ENCODE data around the gene HBZ.
"Not testable (repeated sequence)": the region's sequence is repeated elsewhere in the genome, so short reads cannot be mapped to it uniquely, and the experiment has no call there.

HBZ gene

DNA sequence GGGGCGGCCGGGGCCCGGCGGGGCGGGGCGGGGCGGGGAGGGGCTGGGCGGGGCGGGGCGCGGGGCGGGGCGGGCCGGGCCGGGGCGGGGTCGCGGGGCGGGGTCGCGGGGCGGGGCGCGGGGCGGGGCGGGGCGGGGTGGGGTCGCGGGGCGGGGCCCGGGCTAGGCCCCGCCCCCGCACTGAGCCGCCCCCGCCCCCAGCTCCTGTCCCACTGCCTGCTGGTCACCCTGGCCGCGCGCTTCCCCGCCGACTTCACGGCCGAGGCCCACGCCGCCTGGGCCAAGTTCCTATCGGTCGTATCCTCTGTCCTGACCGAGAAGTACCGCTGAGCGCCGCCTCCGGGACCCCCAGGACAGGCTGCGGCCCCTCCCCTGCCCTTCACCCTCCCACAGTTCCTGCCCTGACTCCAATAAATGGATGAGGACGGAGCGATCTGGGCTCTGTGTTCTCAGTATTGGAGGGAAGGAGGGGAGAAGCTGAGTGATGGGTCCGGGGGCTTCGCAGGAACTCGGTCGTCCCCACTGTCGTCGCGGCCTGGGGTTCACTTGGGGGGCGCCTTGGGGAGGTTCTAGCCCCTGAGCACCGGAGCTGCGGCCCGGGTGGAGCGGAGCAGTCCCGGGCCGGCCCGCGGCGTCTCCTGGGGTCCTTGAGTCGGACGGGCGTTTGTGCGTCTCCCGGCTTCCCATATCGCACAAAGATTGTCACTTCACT lies 12.5 kb downstream of the HBZ start:
- no peak for DNase-seq (ENCODE audit: low read depth in 3 of 3)

DNA sequence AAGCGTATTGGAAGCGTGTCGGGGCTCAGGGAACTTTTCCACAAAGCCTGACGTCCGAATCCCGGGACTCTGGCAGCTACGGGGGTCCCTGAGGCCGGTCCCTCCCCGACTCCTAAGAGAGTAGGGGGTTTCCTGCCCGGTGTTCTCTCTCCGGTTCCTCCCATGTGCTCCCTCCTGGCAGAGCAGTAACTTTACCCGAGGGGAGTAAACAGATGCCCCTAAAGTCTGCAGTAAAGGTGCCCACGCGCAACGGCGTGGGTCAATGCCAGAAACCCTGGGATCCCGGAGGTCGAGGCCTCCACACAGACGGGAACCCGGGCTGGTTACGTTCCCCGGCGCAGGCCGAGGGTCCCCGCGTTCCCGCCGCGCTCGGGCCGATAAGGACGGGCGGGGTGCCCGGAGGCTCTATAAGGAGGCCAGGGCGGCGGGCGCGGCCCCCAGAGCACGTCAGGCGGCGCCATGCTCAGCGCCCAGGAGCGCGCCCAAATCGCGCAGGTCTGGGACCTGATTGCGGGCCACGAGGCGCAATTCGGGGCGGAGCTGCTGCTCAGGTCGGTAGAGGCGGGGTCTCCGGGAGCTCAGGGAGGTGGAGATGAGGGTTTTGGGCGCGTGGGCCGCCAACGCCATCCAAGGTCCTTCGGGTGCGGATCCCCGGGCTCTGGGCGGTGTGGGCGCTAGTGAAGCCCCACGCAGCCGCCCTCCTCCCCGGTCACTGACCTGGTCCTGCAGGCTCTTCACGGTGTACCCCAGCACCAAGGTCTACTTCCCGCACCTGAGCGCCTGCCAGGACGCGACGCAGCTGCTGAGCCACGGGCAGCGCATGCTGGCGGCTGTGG lies 13.3 kb downstream of the HBZ start, which contains the start of gene HBM:
Gene HBM, plus strand, starts transcription at position 440 of the 836 bp plus-strand sequence. Its CDS starts 20 bp downstream, at position 460.
- no peak for DNase-seq (ENCODE audit: low read depth in 3 of 3)

DNA sequence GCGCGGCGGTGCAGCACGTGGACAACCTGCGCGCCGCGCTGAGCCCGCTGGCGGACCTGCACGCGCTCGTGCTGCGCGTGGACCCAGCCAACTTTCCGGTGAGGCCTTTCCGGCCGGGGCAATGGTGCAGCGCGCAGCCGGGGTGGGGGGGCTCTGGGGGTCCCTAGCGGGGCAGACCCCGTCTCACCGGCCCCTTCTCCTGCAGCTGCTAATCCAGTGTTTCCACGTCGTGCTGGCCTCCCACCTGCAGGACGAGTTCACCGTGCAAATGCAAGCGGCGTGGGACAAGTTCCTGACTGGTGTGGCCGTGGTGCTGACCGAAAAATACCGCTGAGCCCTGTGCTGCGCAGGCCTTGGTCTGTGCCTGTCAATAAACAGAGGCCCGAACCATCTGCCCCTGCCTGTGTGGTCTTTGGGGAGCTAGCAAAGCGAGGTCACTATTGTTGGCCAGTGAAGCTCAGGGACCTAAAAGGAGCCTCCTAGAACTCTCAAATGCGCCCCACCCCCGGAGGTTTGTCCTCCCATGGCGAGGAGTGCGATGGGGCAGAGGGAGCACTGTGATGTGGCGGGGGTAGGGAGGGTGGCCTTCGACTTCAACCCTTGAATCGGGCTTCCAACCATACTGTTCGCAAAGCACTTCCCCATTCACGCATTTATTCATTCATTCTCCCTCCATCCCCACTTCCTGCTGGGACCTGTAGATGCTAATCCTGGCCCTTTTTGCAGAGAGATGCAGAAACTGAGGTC lies 14.1 kb downstream of the HBZ start:
- no peak for DNase-seq (ENCODE audit: low read depth in 3 of 3)

- DNase-seq (ENCODE audit: low read depth in 3 of 3) = no peak
Measured at GRCh38 chr16:167122-167690, 14.8 kb downstream of the HBZ start.

GRCh38 chr16:168424-168823 lies 16.0 kb downstream of the HBZ start:
- no peak for DNase-seq (ENCODE audit: low read depth in 3 of 3)

DNA sequence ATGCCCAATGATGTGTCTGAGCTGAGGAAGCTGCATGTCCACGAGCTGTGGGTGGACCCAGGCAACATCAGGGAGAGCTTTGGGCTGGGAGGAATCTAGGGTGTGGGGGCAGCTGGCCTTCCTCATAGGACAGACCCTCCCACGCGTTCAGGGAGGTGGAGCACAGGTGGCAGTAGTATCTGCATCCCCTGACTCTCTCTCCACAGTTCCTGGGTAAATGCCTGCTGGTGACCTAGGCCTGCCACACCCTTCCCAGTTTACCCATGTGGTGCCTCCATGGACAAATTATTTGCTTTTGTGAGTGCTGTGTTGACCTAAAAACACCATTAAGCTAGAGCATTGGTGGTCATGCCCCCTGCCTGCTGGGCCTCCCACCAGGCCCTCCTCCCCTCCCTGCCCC lies 16.6 kb downstream of the HBZ start:
- no peak for DNase-seq (ENCODE audit: low read depth in 3 of 3)

DNA sequence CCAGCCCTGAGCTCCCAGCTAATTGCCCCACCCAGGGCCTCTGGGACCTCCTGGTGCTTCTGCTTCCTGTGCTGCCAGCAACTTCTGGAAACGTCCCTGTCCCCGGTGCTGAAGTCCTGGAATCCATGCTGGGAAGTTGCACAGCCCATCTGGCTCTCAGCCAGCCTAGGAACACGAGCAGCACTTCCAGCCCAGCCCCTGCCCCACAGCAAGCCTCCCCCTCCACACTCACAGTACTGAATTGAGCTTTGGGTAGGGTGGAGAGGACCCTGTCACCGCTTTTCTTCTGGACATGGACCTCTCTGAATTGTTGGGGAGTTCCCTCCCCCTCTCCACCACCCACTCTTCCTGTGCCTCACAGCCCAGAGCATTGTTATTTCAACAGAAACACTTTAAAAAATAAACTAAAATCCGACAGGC lies 17.7 kb downstream of the HBZ start:
- not testable (repeated sequence) for DNase-seq (ENCODE audit: low read depth in 3 of 3)

GRCh38 chr16:170788-171187 lies 18.3 kb downstream of the HBZ start:
- DNase-seq (ENCODE audit: low read depth in 3 of 3) = no peak

DNA sequence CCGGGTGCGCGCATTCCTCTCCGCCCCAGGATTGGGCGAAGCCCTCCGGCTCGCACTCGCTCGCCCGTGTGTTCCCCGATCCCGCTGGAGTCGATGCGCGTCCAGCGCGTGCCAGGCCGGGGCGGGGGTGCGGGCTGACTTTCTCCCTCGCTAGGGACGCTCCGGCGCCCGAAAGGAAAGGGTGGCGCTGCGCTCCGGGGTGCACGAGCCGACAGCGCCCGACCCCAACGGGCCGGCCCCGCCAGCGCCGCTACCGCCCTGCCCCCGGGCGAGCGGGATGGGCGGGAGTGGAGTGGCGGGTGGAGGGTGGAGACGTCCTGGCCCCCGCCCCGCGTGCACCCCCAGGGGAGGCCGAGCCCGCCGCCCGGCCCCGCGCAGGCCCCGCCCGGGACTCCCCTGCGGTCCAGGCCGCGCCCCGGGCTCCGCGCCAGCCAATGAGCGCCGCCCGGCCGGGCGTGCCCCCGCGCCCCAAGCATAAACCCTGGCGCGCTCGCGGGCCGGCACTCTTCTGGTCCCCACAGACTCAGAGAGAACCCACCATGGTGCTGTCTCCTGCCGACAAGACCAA lies 20.0 kb downstream of the HBZ start, which contains the start of gene HBA2:
Gene HBA2, plus strand, starts transcription at position 503 of the 568 bp plus-strand sequence. Its CDS starts 37 bp downstream, at position 540.
- not testable (repeated sequence) for DNase-seq (ENCODE audit: low read depth in 3 of 3)

- not testable (repeated sequence) for DNase-seq (ENCODE audit: low read depth in 3 of 3)
Measured at GRCh38 chr16:173211-173854, 20.9 kb downstream of the HBZ start.

GRCh38 chr16:173928-174769 lies 21.7 kb downstream of the HBZ start:
- DNase-seq (ENCODE audit: low read depth in 3 of 3) = not testable (repeated sequence)

DNA sequence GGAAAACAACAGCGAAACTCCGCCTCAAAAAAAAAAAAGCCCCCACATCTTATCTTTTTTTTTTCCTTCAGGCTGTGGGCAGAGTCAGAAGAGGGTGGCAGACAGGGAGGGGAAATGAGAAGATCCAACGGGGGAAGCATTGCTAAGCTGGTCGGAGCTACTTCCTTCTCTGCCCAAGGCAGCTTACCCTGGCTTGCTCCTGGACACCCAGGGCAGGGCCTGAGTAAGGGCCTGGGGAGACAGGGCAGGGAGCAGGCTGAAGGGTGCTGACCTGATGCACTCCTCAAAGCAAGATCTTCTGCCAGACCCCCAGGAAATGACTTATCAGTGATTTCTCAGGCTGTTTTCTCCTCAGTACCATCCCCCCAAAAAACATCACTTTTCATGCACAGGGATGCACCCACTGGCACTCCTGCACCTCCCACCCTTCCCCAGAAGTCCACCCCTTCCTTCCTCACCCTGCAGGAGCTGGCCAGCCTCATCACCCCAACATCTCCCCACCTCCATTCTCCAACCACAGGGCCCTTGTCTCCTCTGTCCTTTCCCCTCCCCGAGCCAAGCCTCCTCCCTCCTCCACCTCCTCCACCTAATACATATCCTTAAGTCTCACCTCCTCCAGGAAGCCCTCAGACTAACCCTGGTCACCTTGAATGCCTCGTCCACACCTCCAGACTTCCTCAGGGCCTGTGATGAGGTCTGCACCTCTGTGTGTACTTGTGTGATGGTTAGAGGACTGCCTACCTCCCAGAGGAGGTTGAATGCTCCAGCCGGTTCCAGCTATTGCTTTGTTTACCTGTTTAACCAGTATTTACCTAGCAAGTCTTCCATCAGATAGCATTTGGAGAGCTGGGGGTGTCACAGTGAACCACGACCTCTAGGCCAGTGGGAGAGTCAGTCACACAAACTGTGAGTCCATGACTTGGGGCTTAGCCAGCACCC lies 22.8 kb downstream of the HBZ start:
- no peak for DNase-seq (ENCODE audit: low read depth in 3 of 3)

GRCh38 chr16:176006-176405 lies 23.6 kb downstream of the HBZ start:
- not testable (repeated sequence) for DNase-seq (ENCODE audit: low read depth in 3 of 3)

DNA sequence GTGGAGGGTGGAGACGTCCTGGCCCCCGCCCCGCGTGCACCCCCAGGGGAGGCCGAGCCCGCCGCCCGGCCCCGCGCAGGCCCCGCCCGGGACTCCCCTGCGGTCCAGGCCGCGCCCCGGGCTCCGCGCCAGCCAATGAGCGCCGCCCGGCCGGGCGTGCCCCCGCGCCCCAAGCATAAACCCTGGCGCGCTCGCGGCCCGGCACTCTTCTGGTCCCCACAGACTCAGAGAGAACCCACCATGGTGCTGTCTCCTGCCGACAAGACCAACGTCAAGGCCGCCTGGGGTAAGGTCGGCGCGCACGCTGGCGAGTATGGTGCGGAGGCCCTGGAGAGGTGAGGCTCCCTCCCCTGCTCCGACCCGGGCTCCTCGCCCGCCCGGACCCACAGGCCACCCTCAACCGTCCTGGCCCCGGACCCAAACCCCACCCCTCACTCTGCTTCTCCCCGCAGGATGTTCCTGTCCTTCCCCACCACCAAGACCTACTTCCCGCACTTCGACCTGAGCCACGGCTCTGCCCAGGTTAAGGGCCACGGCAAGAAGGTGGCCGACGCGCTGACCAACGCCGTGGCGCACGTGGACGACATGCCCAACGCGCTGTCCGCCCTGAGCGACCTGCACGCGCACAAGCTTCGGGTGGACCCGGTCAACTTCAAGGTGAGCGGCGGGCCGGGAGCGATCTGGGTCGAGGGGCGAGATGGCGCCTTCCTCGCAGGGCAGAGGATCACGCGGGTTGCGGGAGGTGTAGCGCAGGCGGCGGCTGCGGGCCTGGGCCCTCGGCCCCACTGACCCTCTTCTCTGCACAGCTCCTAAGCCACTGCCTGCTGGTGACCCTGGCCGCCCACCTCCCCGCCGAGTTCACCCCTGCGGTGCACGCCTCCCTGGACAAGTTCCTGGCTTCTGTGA lies 24.3 kb downstream of the HBZ start, which contains the start of gene HBA1:
Gene HBA1, plus strand, starts transcription at position 204 of the 906 bp plus-strand sequence. Its CDS starts 37 bp downstream, at position 241.
- not testable (repeated sequence) for DNase-seq (ENCODE audit: low read depth in 3 of 3)

GRCh38 chr16:177394-177822 lies 25.0 kb downstream of the HBZ start:
- DNase-seq (ENCODE audit: low read depth in 3 of 3) = no peak

DNA sequence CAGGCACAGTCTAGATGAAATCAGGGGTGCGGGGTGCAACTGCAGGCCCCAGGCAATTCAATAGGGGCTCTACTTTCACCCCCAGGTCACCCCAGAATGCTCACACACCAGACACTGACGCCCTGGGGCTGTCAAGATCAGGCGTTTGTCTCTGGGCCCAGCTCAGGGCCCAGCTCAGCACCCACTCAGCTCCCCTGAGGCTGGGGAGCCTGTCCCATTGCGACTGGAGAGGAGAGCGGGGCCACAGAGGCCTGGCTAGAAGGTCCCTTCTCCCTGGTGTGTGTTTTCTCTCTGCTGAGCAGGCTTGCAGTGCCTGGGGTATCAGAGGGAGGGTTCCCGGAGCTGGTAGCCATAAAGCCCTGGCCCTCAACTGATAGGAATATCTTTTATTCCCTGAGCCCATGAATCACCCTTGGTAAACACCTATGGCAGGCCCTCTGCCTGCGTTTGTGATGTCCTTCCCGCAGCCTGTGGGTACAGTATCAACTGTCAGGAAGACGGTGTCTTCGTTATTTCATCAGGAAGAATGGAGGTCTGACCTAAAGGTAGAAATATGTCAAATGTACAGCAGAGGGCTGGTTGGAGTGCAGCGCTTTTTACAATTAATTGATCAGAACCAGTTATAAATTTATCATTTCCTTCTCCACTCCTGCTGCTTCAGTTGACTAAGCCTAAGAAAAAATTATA lies 25.7 kb downstream of the HBZ start:
- no peak for DNase-seq (ENCODE audit: low read depth in 3 of 3)

- DNase-seq (ENCODE audit: low read depth in 3 of 3) = no peak
Measured at GRCh38 chr16:178668-179015, 26.2 kb downstream of the HBZ start.
